SH-SY5Y (cell line): Measurements from ENCODE around the gene PHF20.

Source experiments
- GATA2 ChIP-seq: IDR thresholded peaks from 2 replicates; pipeline ENCODE4 v1.6.1; 2011; ENCODE audit warnings: mild to moderate bottlenecking, low read depth, low read length
- GATA3 ChIP-seq: IDR thresholded peaks from 2 replicates; pipeline ENCODE4 v1.6.1; 2011; ENCODE audit warnings: low read depth, mild to moderate bottlenecking, low read length, moderate library complexity

DNA sequence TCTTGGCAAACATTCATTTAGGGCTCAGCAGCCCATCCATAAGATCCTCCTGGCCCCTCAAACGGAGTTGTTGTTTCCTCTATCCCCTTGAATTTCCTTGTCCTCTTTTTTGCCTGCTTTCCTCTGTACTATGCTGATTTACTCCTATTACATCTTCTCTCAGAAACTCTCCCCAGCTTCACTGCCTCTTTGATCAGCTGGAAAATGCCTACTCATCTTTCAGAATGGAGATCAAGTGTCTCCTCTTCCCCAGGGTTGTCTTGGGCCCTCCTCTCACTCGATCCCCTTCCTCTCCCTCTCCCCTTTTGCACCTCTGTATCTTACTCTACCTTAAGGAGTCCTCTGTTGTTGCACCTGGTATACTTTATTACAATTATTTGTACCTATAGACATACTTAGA, 60.2 kb downstream of the PHF20 start:
- no peak for TF ChIP-seq GATA3
- TF ChIP-seq GATA2, result no peak
